ENCODE data around the gene S100A2.
"Not testable (repeated sequence)": the region's sequence is repeated elsewhere in the genome, so short reads cannot be mapped to it uniquely, and the experiment has no call there.

S100A2 gene

GRCh38 chr1:153567621-153568366 is 2.1 kb upstream of the S100A2 start:
- TF ChIP-seq CTCF (IDR thresholded peaks at IDR 0.05; ENCODE audit: borderline replicate concordance, control extremely low read depth, extremely low read depth, insufficient read depth, missing control alignments), result no peak
- no peak for DNase-seq (ENCODE audit: low spot score)
- in situ Hi-C loops (cut with MboI; ENCODE audit: low sequenced_read_pairs, unreplicated experiment), result no loop called here

GRCh38 chr1:153566414-153567371 is 1.0 kb upstream of the S100A2 start:
- no peak for TF ChIP-seq CTCF (IDR thresholded peaks at IDR 0.05; ENCODE audit: borderline replicate concordance, control extremely low read depth, extremely low read depth, insufficient read depth, missing control alignments)
- DNase-seq (ENCODE audit: low spot score), result peak; percentile 69
- in situ Hi-C loops (cut with MboI; ENCODE audit: low sequenced_read_pairs, unreplicated experiment), result no loop called here

- in situ Hi-C loops (cut with MboI; ENCODE audit: low sequenced_read_pairs, unreplicated experiment), result no loop called here
- DNase-seq (ENCODE audit: low spot score), result no peak
- no peak for TF ChIP-seq CTCF (IDR thresholded peaks at IDR 0.05; ENCODE audit: borderline replicate concordance, control extremely low read depth, extremely low read depth, insufficient read depth, missing control alignments)
Observed at GRCh38 chr1:153563991-153564390, 1.7 kb downstream of the S100A2 start.

GRCh38 chr1:153563483-153563901 is 2.2 kb downstream of the S100A2 start:
- in situ Hi-C loops (cut with MboI; ENCODE audit: low sequenced_read_pairs, unreplicated experiment), result no loop called here
- DNase-seq (ENCODE audit: low spot score), result no peak
- TF ChIP-seq CTCF (IDR thresholded peaks at IDR 0.05; ENCODE audit: borderline replicate concordance, control extremely low read depth, extremely low read depth, insufficient read depth, missing control alignments), result no peak

- in situ Hi-C loops (cut with MboI; ENCODE audit: low sequenced_read_pairs, unreplicated experiment); DNase-seq (ENCODE audit: low spot score): not testable (repeated sequence)
Observed at GRCh38 chr1:153562021-153562420, 3.6 kb downstream of the S100A2 start.

GRCh38 chr1:153561466-153561985 is 4.1 kb downstream of the S100A2 start:
- no peak for TF ChIP-seq CTCF (IDR thresholded peaks at IDR 0.05; ENCODE audit: borderline replicate concordance, control extremely low read depth, extremely low read depth, insufficient read depth, missing control alignments)
- DNase-seq (ENCODE audit: low spot score), result no peak
- in situ Hi-C loops (cut with MboI; ENCODE audit: low sequenced_read_pairs, unreplicated experiment), result no loop called here
